SJSA1 (cell line): ENCODE data around the gene DPYD. TPM values are rescaled to one million over a fixed set of nuclear protein-coding genes. Genes with fewer than 3 reads are reported as not detected.
"Not testable (repeated sequence)": the region's sequence is repeated elsewhere in the genome, so short reads cannot be mapped to it uniquely, and the experiment has no call there.

Experiments
- DNase-seq, 2 experiments: peaks; one replicate each; pipeline ENCODE4 v3.0.0-alpha.2; 2015 to 2020; ENCODE audit warnings: low spot score in 2 of 2, low read depth in 1 of 2
- H3K27ac ChIP-seq: fragments of 250-450 bp; sonication (Bioruptor Pico); 2 replicates; pipeline ENCODE4 v1.5.1; 2020; ENCODE audit warnings: mild to moderate bottlenecking, moderate library complexity
- H3K27me3 ChIP-seq: fragments of 250-450 bp; sonication (Bioruptor Pico); replicated peaks from 2 replicates; pipeline ENCODE4 v1.5.1; 2020; ENCODE audit warnings: mild to moderate bottlenecking, moderate library complexity
- H3K36me3 ChIP-seq: fragments of 250-450 bp; sonication (Bioruptor Pico); 2 replicates; pipeline ENCODE4 v1.5.1; 2020; ENCODE audit warnings: mild to moderate bottlenecking
- H3K4me1 ChIP-seq: fragments of 250-450 bp; sonication (Bioruptor Pico); replicated peaks from 2 replicates; pipeline ENCODE4 v1.6.1; 2021; ENCODE audit warnings: mild to moderate bottlenecking
- H3K4me3 ChIP-seq: fragments of 250-450 bp; sonication (Bioruptor Pico); 2 replicates; pipeline ENCODE4 v1.5.1; 2020; ENCODE audit warnings: mild to moderate bottlenecking
- H3K9me3 ChIP-seq: fragments of 250-450 bp; sonication (Bioruptor Pico); replicated peaks from 2 replicates; pipeline ENCODE4 v1.5.1; 2020; ENCODE audit warnings: mild to moderate bottlenecking
- total RNA-seq: library from RNA; depleted of rRNA; stranded (reverse); fragments of >200 nt; shearing (Covaris generic); gene quantifications from 2 replicates; pipeline ENCODE4 v1.2.3, GENCODE V29; 2014

The DPYD gene
- total RNA-seq, 1 experiment from 2014 or later = 31.4 TPM

GRCh38 chr1:97364086-97364485, 556.7 kb downstream of the DPYD start:
- Histone ChIP-seq H3K4me3 (no peak overlapping the region), H3K27me3 (no peaks in the 10 kb centered on the region), H3K4me1 (peaks cover 9% of the 10 kb centered on the region), H3K27ac (peak overlapping the region; percentile 38; the same call in 1 of the 2 replicates), H3K9me3 (no peaks in the 10 kb centered on the region), H3K36me3 (no peaks in the 10 kb centered on the region)
- peak in 1 of 2 experiments; percentile 47 for DNase-seq

GRCh38 chr1:97356309-97356708, 564.5 kb downstream of the DPYD start:
- no peaks in the 10 kb centered on the region for H3K36me3 ChIP-seq
- no peaks in the 10 kb centered on the region for H3K4me1 ChIP-seq
- no peak for DNase-seq
- H3K4me3 ChIP-seq = no peak overlapping the region
- H3K27me3 ChIP-seq = no peaks in the 10 kb centered on the region
- no peaks in the 10 kb centered on the region for H3K9me3 ChIP-seq
- no peak overlapping the region for H3K27ac ChIP-seq

GRCh38 chr1:97352936-97353382, 567.9 kb downstream of the DPYD start:
- no peak overlapping the region for H3K27ac ChIP-seq
- no peaks in the 10 kb centered on the region for H3K9me3 ChIP-seq
- H3K4me3 ChIP-seq = no peak overlapping the region
- no peaks in the 10 kb centered on the region for H3K27me3 ChIP-seq
- H3K4me1 ChIP-seq = no peaks in the 10 kb centered on the region
- no peak for DNase-seq
- H3K36me3 ChIP-seq = no peaks in the 10 kb centered on the region

GRCh38 chr1:97351846-97352245, 569.0 kb downstream of the DPYD start:
- Histone ChIP-seq H3K27me3 (no peaks in the 10 kb centered on the region), H3K4me3 (no peak overlapping the region), H3K36me3 (no peaks in the 10 kb centered on the region), H3K9me3 (no peaks in the 10 kb centered on the region), H3K27ac (no peak overlapping the region), H3K4me1 (no peaks in the 10 kb centered on the region)
- DNase-seq = no peak

- Histone ChIP-seq H3K36me3 (no peaks in the 10 kb centered on the region), H3K27ac (no peak overlapping the region), H3K9me3 (no peaks in the 10 kb centered on the region), H3K4me3 (no peak overlapping the region), H3K27me3 (no peaks in the 10 kb centered on the region), H3K4me1 (no peaks in the 10 kb centered on the region)
- DNase-seq = no peak
Observed at GRCh38 chr1:97350662-97351061, 570.2 kb downstream of the DPYD start.

GRCh38 chr1:97350241-97350640, 570.6 kb downstream of the DPYD start:
- Histone ChIP-seq H3K9me3 (no peaks in the 10 kb centered on the region), H3K27me3 (no peaks in the 10 kb centered on the region), H3K4me3 (no peak overlapping the region), H3K36me3 (no peaks in the 10 kb centered on the region), H3K27ac (no peak overlapping the region), H3K4me1 (no peaks in the 10 kb centered on the region)
- no peak for DNase-seq

- not testable (repeated sequence) for H3K4me1 ChIP-seq, H3K36me3 ChIP-seq, H3K4me3 ChIP-seq, H3K27ac ChIP-seq, H3K27me3 ChIP-seq, DNase-seq, H3K9me3 ChIP-seq
Observed at GRCh38 chr1:97349794-97350193, 571.0 kb downstream of the DPYD start.

GRCh38 chr1:97348599-97349265, 572.1 kb downstream of the DPYD start:
- DNase-seq = no peak
- H3K36me3 ChIP-seq = no peaks in the 10 kb centered on the region
- H3K27me3 ChIP-seq = no peaks in the 10 kb centered on the region
- H3K4me1 ChIP-seq = no peaks in the 10 kb centered on the region
- H3K27ac ChIP-seq = no peak overlapping the region
- H3K4me3 ChIP-seq = no peak overlapping the region
- H3K9me3 ChIP-seq = no peaks in the 10 kb centered on the region

- peak in 1 of 2 experiments; percentile 44 for DNase-seq
- H3K27ac ChIP-seq = no peak overlapping the region
Observed at GRCh38 chr1:97340951-97341350, 579.9 kb downstream of the DPYD start.

GRCh38 chr1:97338347-97338746, 582.5 kb downstream of the DPYD start:
- Histone ChIP-seq H3K9me3 (no peaks in the 10 kb centered on the region), H3K27ac (no peak overlapping the region), H3K4me3 (no peak overlapping the region), H3K36me3 (no peaks in the 10 kb centered on the region), H3K27me3 (no peaks in the 10 kb centered on the region), H3K4me1 (peaks cover 28% of the 10 kb centered on the region)
- DNase-seq = no peak

More at GRCh38 chr1:97340951-97341350, 579.9 kb downstream of the DPYD start:
- Histone ChIP-seq H3K9me3 (no peaks in the 10 kb centered on the region), H3K4me3 (no peak overlapping the region), H3K27me3 (no peaks in the 10 kb centered on the region), H3K36me3 (no peaks in the 10 kb centered on the region), H3K4me1 (peaks cover 11% of the 10 kb centered on the region)

- H3K27me3 ChIP-seq = no peaks in the 10 kb centered on the region
- DNase-seq = no peak
- H3K4me1 ChIP-seq = peaks cover 37% of the 10 kb centered on the region
- H3K36me3 ChIP-seq = no peaks in the 10 kb centered on the region
- H3K4me3 ChIP-seq = no peak overlapping the region
- H3K9me3 ChIP-seq = no peaks in the 10 kb centered on the region
- H3K27ac ChIP-seq = no peak overlapping the region
Observed at GRCh38 chr1:97337250-97338030, 583.4 kb downstream of the DPYD start.

GRCh38 chr1:97334454-97334853, 586.4 kb downstream of the DPYD start:
- H3K27me3 ChIP-seq = no peaks in the 10 kb centered on the region
- no peaks in the 10 kb centered on the region for H3K9me3 ChIP-seq
- H3K4me3 ChIP-seq = no peak overlapping the region
- H3K36me3 ChIP-seq = no peaks in the 10 kb centered on the region
- DNase-seq = peak in 1 of 2 experiments; percentile 46
- H3K27ac ChIP-seq = no peak overlapping the region; the same call in 1 of the 2 replicates
- peaks cover 29% of the 10 kb centered on the region for H3K4me1 ChIP-seq

- Histone ChIP-seq H3K27ac (no peak overlapping the region), H3K4me3 (no peak overlapping the region), H3K4me1 (peaks cover 29% of the 10 kb centered on the region), H3K9me3 (no peaks in the 10 kb centered on the region), H3K36me3 (no peaks in the 10 kb centered on the region), H3K27me3 (no peaks in the 10 kb centered on the region)
- peak in 1 of 2 experiments; percentile 36 for DNase-seq
Observed at GRCh38 chr1:97332716-97333115, 588.1 kb downstream of the DPYD start.

GRCh38 chr1:97331165-97331564, 589.7 kb downstream of the DPYD start:
- H3K27ac ChIP-seq = no peak overlapping the region
- no peaks in the 10 kb centered on the region for H3K36me3 ChIP-seq
- H3K9me3 ChIP-seq = no peaks in the 10 kb centered on the region
- no peaks in the 10 kb centered on the region for H3K27me3 ChIP-seq
- peaks cover 29% of the 10 kb centered on the region for H3K4me1 ChIP-seq
- DNase-seq = no peak
- H3K4me3 ChIP-seq = no peak overlapping the region
